ENCODE results near the gene RELT. TPM values are rescaled to one million over a fixed set of nuclear protein-coding genes. Genes with fewer than 3 reads are reported as not detected.

RELT gene
- total RNA-seq, 2 experiments from 2014 or later = 21.5 to 30.8 TPM

- Histone ChIP-seq H3K36me3 (ENCODE audit: insufficient read depth, low read length) (no peaks in the 10 kb centered on the region), H4K20me1 (ENCODE audit: insufficient read depth, low read length) (no peaks in the 10 kb centered on the region), H3K9me2 (ENCODE audit: insufficient read depth, low read length) (no peaks in the 10 kb centered on the region), H3K79me2 (ENCODE audit: insufficient read depth, low read depth, low read length) (no peaks in the 10 kb centered on the region), H2AFZ (ENCODE audit: low read length) (no peak overlapping the region), H3K4me3 (ENCODE audit: low read depth, low read length, poor library complexity, severe bottlenecking) (no peak overlapping the region), H3K9me3 (ENCODE audit: low read length) (no peaks in the 10 kb centered on the region), H3K4me1 (ENCODE audit: insufficient read depth, low read length, poor library complexity, severe bottlenecking) (no peaks in the 10 kb centered on the region), H3K27ac (ENCODE audit: low read depth, low read length, poor library complexity, severe bottlenecking) (no peak overlapping the region), H3K4me2 (ENCODE audit: low read length) (no peak overlapping the region)
- DNase-seq (ENCODE audit: low spot score) = no peak
- intact Hi-C loops (cut with micrococcal nuclease; ENCODE audit: unreplicated experiment) = no loop called here
- CTCF ChIA-PET (ENCODE audit: unreplicated experiment) = interaction anchor here (0.9 kb wide), 1 partner anchor 22 kb away, joined by 3 read pairs; no protein-coding TSS in a partner anchor
- TF ChIP-seq EZH2phosphoT487 (IDR thresholded peaks at IDR 0.05; ENCODE audit: borderline replicate concordance, low read depth, low read length) (no peak), CTCF (conservative IDR thresholded peaks at IDR 0.05; ENCODE audit: low read length) (no peak)
- no TSS peak for BruUV-seq (replicated peaks)
- POLR2A ChIA-PET = no interaction called here
These were observed 19.0 kb upstream of the RELT start for GRCh38 chr11:73356979-73357860.

- ChIA-PET POLR2A (interaction anchor here (0.7 kb wide), 1 partner anchor 65 kb away, joined by 4 read pairs; no protein-coding TSS in a partner anchor), CTCF (ENCODE audit: unreplicated experiment) (interaction anchor here (0.6 to 1.0 kb wide), 4 partner anchors 23 to 42 kb away, joined by 3 read pairs; no protein-coding TSS in a partner anchor)
- BruUV-seq (replicated peaks) = no TSS peak
- H3K4me3 ChIP-seq (ENCODE audit: low read depth, low read length, poor library complexity, severe bottlenecking) = no peak overlapping the region
- no peak overlapping the region for H3K4me2 ChIP-seq (ENCODE audit: low read length)
- H2AFZ ChIP-seq (ENCODE audit: low read length) = no peak overlapping the region
- no peak overlapping the region for H3K27ac ChIP-seq (ENCODE audit: low read depth, low read length, poor library complexity, severe bottlenecking)
- no peaks in the 10 kb centered on the region for H3K9me2 ChIP-seq (ENCODE audit: insufficient read depth, low read length)
- no peaks in the 10 kb centered on the region for H3K36me3 ChIP-seq (ENCODE audit: insufficient read depth, low read length)
- no peaks in the 10 kb centered on the region for H4K20me1 ChIP-seq (ENCODE audit: insufficient read depth, low read length)
- no peaks in the 10 kb centered on the region for H3K79me2 ChIP-seq (ENCODE audit: insufficient read depth, low read depth, low read length)
- TF ChIP-seq CTCF (conservative IDR thresholded peaks at IDR 0.05; ENCODE audit: low read length) = no peak
- no peak for TF ChIP-seq EZH2phosphoT487 (IDR thresholded peaks at IDR 0.05; ENCODE audit: borderline replicate concordance, low read depth, low read length)
- DNase-seq (ENCODE audit: low spot score) = no peak
- H3K4me1 ChIP-seq (ENCODE audit: insufficient read depth, low read length, poor library complexity, severe bottlenecking) = no peaks in the 10 kb centered on the region
- intact Hi-C loops (cut with micrococcal nuclease; ENCODE audit: unreplicated experiment) = no loop called here
- no peaks in the 10 kb centered on the region for H3K9me3 ChIP-seq (ENCODE audit: low read length)
These were observed 18.1 kb upstream of the RELT start for GRCh38 chr11:73358071-73358470.

- ChIA-PET CTCF (ENCODE audit: unreplicated experiment) (no interaction called here), POLR2A (no interaction called here)
- H3K4me3 ChIP-seq (ENCODE audit: low read depth, low read length, poor library complexity, severe bottlenecking) = no peak overlapping the region
- no peak overlapping the region for H2AFZ ChIP-seq (ENCODE audit: low read length)
- BruUV-seq (replicated peaks) = no TSS peak
- no peak overlapping the region for H3K4me2 ChIP-seq (ENCODE audit: low read length)
- H3K79me2 ChIP-seq (ENCODE audit: insufficient read depth, low read depth, low read length) = no peaks in the 10 kb centered on the region
- H4K20me1 ChIP-seq (ENCODE audit: insufficient read depth, low read length) = no peaks in the 10 kb centered on the region
- intact Hi-C loops (cut with micrococcal nuclease; ENCODE audit: unreplicated experiment) = no loop called here
- no peaks in the 10 kb centered on the region for H3K9me2 ChIP-seq (ENCODE audit: insufficient read depth, low read length)
- no peak for DNase-seq (ENCODE audit: low spot score)
- H3K4me1 ChIP-seq (ENCODE audit: insufficient read depth, low read length, poor library complexity, severe bottlenecking) = peaks cover 6% of the 10 kb centered on the region
- no peaks in the 10 kb centered on the region for H3K36me3 ChIP-seq (ENCODE audit: insufficient read depth, low read length)
- no peaks in the 10 kb centered on the region for H3K9me3 ChIP-seq (ENCODE audit: low read length)
- no peak overlapping the region for H3K27ac ChIP-seq (ENCODE audit: low read depth, low read length, poor library complexity, severe bottlenecking)
- TF ChIP-seq CTCF (conservative IDR thresholded peaks at IDR 0.05; ENCODE audit: low read length) (no peak), EZH2phosphoT487 (IDR thresholded peaks at IDR 0.05; ENCODE audit: borderline replicate concordance, low read depth, low read length) (no peak)
These were observed 16.9 kb upstream of the RELT start for GRCh38 chr11:73359341-73359740.
